ENCODE data around the gene MTHFD1L.

GRCh38 chr6:150962436-150962835 lies 96.9 kb downstream of the MTHFD1L start:
- TF ChIP-seq, protein P1, sequence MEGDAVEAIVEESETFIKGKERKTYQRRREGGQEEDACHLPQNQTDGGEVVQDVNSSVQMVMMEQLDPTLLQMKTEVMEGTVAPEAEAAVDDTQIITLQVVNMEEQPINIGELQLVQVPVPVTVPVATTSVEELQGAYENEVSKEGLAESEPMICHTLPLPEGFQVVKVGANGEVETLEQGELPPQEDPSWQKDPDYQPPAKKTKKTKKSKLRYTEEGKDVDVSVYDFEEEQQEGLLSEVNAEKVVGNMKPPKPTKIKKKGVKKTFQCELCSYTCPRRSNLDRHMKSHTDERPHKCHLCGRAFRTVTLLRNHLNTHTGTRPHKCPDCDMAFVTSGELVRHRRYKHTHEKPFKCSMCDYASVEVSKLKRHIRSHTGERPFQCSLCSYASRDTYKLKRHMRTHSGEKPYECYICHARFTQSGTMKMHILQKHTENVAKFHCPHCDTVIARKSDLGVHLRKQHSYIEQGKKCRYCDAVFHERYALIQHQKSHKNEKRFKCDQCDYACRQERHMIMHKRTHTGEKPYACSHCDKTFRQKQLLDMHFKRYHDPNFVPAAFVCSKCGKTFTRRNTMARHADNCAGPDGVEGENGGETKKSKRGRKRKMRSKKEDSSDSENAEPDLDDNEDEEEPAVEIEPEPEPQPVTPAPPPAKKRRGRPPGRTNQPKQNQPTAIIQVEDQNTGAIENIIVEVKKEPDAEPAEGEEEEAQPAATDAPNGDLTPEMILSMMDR (IDR thresholded peaks at IDR 0.05) = no peak
- TF ChIP-seq POLR2A (IDR thresholded peaks at IDR 0.05) = no peak

All from Peyer's patch (tissue), 4 donors.